Peyer's patch (tissue), 4 donors: ENCODE data around the gene NKD2. TPM values are rescaled to one million over a fixed set of nuclear protein-coding genes. Genes with fewer than 3 reads are reported as not detected.

Source experiments
- DNase-seq, 3 donors: peaks; one replicate each; pipeline ENCODE4 v3.0.0-alpha.2; 2017 to 2019
- H3K27ac ChIP-seq, 4 donors: fragments of 200-600 bp; sonication (generic); one replicate each; pipeline ENCODE4 v1.5.1; 2016 to 2019
- H3K27me3 ChIP-seq, 2 donors: fragments of 200-600 bp; sonication (generic); one replicate each; pipeline ENCODE4 v1.5.1; 2019
- H3K36me3 ChIP-seq, 3 donors: fragments of 200-600 bp; sonication (generic); one replicate each; pipeline ENCODE4 v1.5.1; 2016 to 2019
- H3K4me1 ChIP-seq, 4 donors: fragments of 200-600 bp; sonication (generic); one replicate each; pipeline ENCODE4 v1.5.1; 2016 to 2019
- H3K4me3 ChIP-seq, 4 donors: fragments of 200-600 bp; sonication (generic); 1 replicate in 3 of 4; 2 replicates in 1 of 4; pipeline ENCODE4 v1.5.1; 2016 to 2019; ENCODE audit warnings: mild to moderate bottlenecking in 1 of 4
- H3K9me3 ChIP-seq, 4 donors: fragments of 200-600 bp; sonication (generic); one replicate each; pipeline ENCODE4 v1.5.1; 2016 to 2019; ENCODE audit warnings: mild to moderate bottlenecking in 1 of 4
- POLR2A ChIP-seq, 2 donors: fragments of 450-650 bp; IDR thresholded peaks; one replicate each; pipeline ENCODE4 v1.5.1; 2017; ENCODE audit warnings: antibody characterized with exemption in 2 of 2, mild to moderate bottlenecking in 2 of 2, moderate library complexity in 2 of 2
- total RNA-seq, 4 donors: library from RNA; depleted of rRNA; stranded (reverse); fragments of >200 nt; gene quantifications; one replicate each; pipeline ENCODE4 v1.1.0, GENCODE V29; 2016
- TF ChIP-seq, protein P1 (sequence below), 6 experiments: fragments of 450-650 bp in 4 of 6; fragments of 200-600 bp in 2 of 6; sonication (generic) in 1 of 6; IDR thresholded peaks; one replicate each; pipeline ENCODE4 v1.5.1; 2017 to 2019; ENCODE audit warnings: antibody characterized with exemption in 6 of 6, mild to moderate bottlenecking in 3 of 6, moderate library complexity in 1 of 6

Gene NKD2
- total RNA-seq, 4 donors from 2014 or later = 1.9 to 9.9 (median 3.5) TPM

DNA sequence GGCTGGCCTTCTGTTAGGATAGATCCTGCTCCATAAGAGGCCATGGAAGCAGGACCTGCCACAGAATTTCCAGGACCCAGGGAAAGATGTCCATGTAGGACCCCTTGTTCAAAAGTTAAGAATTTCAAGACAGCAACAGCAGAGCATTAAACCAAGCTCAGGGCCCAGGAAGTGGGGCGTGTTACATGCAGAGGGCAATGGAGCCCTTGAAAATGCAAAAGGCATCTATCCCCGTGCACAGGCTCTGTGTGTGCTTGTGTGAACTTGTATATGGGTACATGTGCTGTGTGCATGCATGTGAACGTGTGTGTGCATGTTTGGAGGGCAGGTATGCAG is 14.4 kb upstream of the NKD2 start:
- Histone ChIP-seq H3K27me3 (no peaks in the 10 kb centered on the region), H3K9me3 (no peaks in the 10 kb centered on the region), H3K36me3 (no peaks in the 10 kb centered on the region), H3K27ac (peak overlapping the region in 3 of 4 donors; percentile 27 to 67 (median 57)), H3K4me3 (no peak overlapping the region), H3K4me1 (no peaks in the 10 kb centered on the region)
- no peak for DNase-seq
- TF ChIP-seq, protein P1, sequence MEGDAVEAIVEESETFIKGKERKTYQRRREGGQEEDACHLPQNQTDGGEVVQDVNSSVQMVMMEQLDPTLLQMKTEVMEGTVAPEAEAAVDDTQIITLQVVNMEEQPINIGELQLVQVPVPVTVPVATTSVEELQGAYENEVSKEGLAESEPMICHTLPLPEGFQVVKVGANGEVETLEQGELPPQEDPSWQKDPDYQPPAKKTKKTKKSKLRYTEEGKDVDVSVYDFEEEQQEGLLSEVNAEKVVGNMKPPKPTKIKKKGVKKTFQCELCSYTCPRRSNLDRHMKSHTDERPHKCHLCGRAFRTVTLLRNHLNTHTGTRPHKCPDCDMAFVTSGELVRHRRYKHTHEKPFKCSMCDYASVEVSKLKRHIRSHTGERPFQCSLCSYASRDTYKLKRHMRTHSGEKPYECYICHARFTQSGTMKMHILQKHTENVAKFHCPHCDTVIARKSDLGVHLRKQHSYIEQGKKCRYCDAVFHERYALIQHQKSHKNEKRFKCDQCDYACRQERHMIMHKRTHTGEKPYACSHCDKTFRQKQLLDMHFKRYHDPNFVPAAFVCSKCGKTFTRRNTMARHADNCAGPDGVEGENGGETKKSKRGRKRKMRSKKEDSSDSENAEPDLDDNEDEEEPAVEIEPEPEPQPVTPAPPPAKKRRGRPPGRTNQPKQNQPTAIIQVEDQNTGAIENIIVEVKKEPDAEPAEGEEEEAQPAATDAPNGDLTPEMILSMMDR (IDR thresholded peaks at IDR 0.05) = no peak
- TF ChIP-seq POLR2A (IDR thresholded peaks at IDR 0.05) = no peak

DNA sequence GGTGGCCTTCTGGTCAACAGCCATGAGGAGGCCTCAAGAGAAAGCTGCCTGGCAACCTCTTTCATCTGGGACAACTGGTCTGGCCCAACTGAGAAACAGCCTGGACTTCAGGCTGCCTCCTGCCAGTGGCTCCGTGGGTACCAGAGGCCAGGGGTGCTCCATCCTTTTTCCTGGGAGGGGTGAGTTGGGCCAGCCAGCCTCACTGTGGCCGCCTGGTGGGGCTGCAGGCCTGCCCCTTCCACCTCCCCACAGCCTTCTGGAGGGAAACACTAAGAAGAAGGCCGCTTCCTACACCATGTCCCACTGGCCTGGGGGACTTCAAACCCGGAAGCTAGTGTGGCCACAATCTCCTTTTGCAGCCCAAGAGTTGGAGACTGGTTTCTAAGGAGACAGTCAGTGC is 13.8 kb upstream of the NKD2 start:
- DNase-seq = no peak
- H3K4me3 ChIP-seq = no peak overlapping the region
- TF ChIP-seq POLR2A (IDR thresholded peaks at IDR 0.05) = no peak
- TF ChIP-seq, protein P1 (IDR thresholded peaks at IDR 0.05) = no peak
- no peaks in the 10 kb centered on the region for H3K27me3 ChIP-seq
- H3K9me3 ChIP-seq = no peaks in the 10 kb centered on the region
- no peaks in the 10 kb centered on the region for H3K36me3 ChIP-seq
- peak overlapping the region in 2 of 4 donors; percentile 18 to 19 for H3K27ac ChIP-seq
- no peaks in the 10 kb centered on the region for H3K4me1 ChIP-seq

DNA sequence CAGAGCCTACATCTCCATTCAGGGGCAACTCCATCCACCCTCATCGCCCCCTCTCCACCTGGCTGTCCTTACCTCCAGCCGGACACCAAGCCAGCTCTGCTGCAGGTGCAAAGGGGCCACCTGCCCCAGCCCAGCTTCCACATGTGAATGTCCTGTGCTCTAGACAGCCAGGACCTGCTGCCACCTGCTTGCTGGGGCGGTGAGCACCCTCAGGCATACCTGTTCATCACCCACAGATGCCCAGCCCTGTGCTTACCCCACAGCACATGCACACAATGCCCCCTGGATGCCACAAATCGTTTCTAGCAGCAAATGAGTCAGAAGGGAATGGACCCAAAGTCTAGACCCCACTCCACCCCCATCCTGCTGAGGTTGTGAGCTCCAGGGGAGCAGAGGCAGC is 13.3 kb upstream of the NKD2 start:
- H3K27ac ChIP-seq = peak overlapping the region in 2 of 4 donors; percentile 18 to 19
- TF ChIP-seq POLR2A (IDR thresholded peaks at IDR 0.05) = no peak
- TF ChIP-seq, protein P1 (IDR thresholded peaks at IDR 0.05) = no peak
- H3K9me3 ChIP-seq = no peaks in the 10 kb centered on the region
- no peak for DNase-seq
- H3K4me1 ChIP-seq = no peaks in the 10 kb centered on the region
- H3K4me3 ChIP-seq = no peak overlapping the region
- no peaks in the 10 kb centered on the region for H3K27me3 ChIP-seq
- H3K36me3 ChIP-seq = no peaks in the 10 kb centered on the region

DNA sequence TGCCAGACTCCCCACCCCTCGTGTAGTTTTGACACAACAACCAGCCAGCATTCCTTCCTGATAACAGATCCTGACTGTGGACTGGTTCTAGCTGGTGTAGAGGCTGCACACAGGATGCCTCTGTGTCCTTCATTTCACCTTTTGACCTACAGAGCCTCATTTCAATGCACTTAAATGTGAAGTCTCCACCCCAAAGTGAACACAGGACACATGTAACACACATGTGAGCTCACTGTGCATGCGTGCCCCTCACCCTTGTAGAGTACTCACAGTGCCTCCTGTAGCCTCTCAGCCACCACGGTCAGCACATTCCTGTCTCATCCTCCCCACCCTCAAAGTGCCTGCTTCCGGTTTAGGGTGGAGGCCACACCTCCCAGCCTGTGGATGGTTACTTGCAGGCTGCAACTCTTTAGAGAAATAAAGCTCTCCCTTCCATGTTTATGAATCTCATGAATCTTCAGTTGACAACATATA is 11.6 kb upstream of the NKD2 start:
- TF ChIP-seq POLR2A (IDR thresholded peaks at IDR 0.05) = no peak
- TF ChIP-seq, protein P1 (IDR thresholded peaks at IDR 0.05) = no peak
- peak in 1 of 3 donors; percentile 47 for DNase-seq
- Histone ChIP-seq H3K27me3 (no peaks in the 10 kb centered on the region), H3K4me3 (no peak overlapping the region), H3K27ac (peak overlapping the region in 2 of 4 donors; percentile 45 to 70), H3K36me3 (no peaks in the 10 kb centered on the region), H3K9me3 (no peaks in the 10 kb centered on the region), H3K4me1 (no peaks in the 10 kb centered on the region)

DNA sequence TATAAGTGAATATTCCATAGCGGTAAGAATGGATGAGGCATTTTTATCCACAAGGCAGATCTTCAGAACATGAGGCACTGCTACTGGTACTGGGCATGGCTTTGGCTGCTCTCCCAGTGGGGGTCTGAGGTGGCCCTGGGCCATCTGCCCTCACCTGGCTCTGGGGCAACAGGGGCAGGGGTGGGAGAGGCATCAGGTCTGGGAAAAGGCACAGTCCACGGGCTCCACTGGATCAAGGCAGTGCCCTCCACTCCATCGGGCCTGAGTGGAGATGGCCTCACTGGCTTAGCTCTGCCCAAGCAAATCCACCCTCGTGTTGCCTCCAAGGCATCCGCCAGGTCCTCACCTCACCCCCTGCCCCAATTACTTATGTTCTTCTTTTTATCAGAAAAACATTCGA is 10.9 kb upstream of the NKD2 start:
- H3K27me3 ChIP-seq = no peaks in the 10 kb centered on the region
- H3K4me1 ChIP-seq = no peaks in the 10 kb centered on the region
- DNase-seq = no peak
- H3K9me3 ChIP-seq = no peaks in the 10 kb centered on the region
- H3K27ac ChIP-seq = peak overlapping the region in 3 of 4 donors; percentile 22 to 69 (median 65)
- no peak for TF ChIP-seq POLR2A (IDR thresholded peaks at IDR 0.05)
- TF ChIP-seq, protein P1 (IDR thresholded peaks at IDR 0.05) = no peak
- no peaks in the 10 kb centered on the region for H3K36me3 ChIP-seq
- no peak overlapping the region for H3K4me3 ChIP-seq
